ENCODE data around the gene PDIK1L. TPM values are rescaled to one million over a fixed set of nuclear protein-coding genes. Genes with fewer than 3 reads are reported as not detected.

Gene PDIK1L
- total and polyA plus RNA-seq, 9 of the 15 experiments (the other 6 are each of a cell fraction or from before 2014, with no cell fraction given), result 12.8 to 30.2 (median 21.5) TPM

GRCh38 chr1:26162220-26162709, 50.6 kb downstream of the PDIK1L start (continued):
- no peak for TF ChIP-seq STAT6 (CRISPR knock-in tag; IDR thresholded peaks at IDR 0.05)
- TF ChIP-seq MTA1 (IDR thresholded peaks at IDR 0.05; ENCODE audit: borderline replicate concordance), result 0 out of 2 replicates have a peak, but pooled peaks have one; percentile 26
- TF ChIP-seq NFXL1 (CRISPR knock-in tag; IDR thresholded peaks at IDR 0.05), result no peak
- no peak for TF ChIP-seq ZBTB17 (CRISPR knock-in tag; IDR thresholded peaks at IDR 0.05)
- no peak for TF ChIP-seq AFF1 (IDR thresholded peaks at IDR 0.05; ENCODE audit: low read depth in 1 of 2, partially characterized antibody in 2 of 2)
- TF ChIP-seq SRSF1 (IDR thresholded peaks at IDR 0.05; ENCODE audit: low read depth, low read length), result no peak
- no peak for TF ChIP-seq NCOA2 (IDR thresholded peaks at IDR 0.05; ENCODE audit: partially characterized antibody in 2 of 2)
- no peak for TF ChIP-seq TAF1 (IDR thresholded peaks at IDR 0.05; ENCODE audit: control insufficient read depth, extremely low read depth, insufficient read depth, low read length, severe bottlenecking)
- TF ChIP-seq TFAM (CRISPR knock-in tag; conservative IDR thresholded peaks at IDR 0.05), result no peak
- no peak for TF ChIP-seq ILK (tag; IDR thresholded peaks at IDR 0.05; ENCODE audit: borderline replicate concordance, low read depth)
- no peak for TF ChIP-seq ELK1 (CRISPR knock-in tag; IDR thresholded peaks at IDR 0.05)
- TF ChIP-seq NFIC (IDR thresholded peaks at IDR 0.05), result peak; percentile 70
- no peak for TF ChIP-seq HDAC8 (tag; IDR thresholded peaks at IDR 0.05)
- TF ChIP-seq BACH1 (tag; IDR thresholded peaks at IDR 0.05), result no peak
- no peak for TF ChIP-seq BCL6 (CRISPR knock-in tag; IDR thresholded peaks at IDR 0.05)
- TF ChIP-seq THRAP3 (IDR thresholded peaks at IDR 0.05; ENCODE audit: borderline replicate concordance), result no peak
- no peak; the same call in 1 of the 2 replicates for TF ChIP-seq VEZF1 (CRISPR knock-in tag; IDR thresholded peaks at IDR 0.05)
- peak; percentile 46 to 47; a peak in 2 of 4 replicates for TF ChIP-seq KDM1A (IDR thresholded peaks at IDR 0.05)
- no peak for TF ChIP-seq CBX1 (IDR thresholded peaks at IDR 0.05; ENCODE audit: low read depth)
